Activated T-cell treated with anti-CD3 and anti-CD28 coated beads for 1 hour (primary cell): ENCODE results near the gene MRPS27.

Source experiments
- DNase-seq: peaks from one replicate; pipeline ENCODE4 v3.0.0-alpha.2; 2020; ENCODE audit warnings: low read depth

The MRPS27 gene

GRCh38 chr5:72231991-72232703, 87.9 kb downstream of the MRPS27 start:
- no peak for DNase-seq

DNA sequence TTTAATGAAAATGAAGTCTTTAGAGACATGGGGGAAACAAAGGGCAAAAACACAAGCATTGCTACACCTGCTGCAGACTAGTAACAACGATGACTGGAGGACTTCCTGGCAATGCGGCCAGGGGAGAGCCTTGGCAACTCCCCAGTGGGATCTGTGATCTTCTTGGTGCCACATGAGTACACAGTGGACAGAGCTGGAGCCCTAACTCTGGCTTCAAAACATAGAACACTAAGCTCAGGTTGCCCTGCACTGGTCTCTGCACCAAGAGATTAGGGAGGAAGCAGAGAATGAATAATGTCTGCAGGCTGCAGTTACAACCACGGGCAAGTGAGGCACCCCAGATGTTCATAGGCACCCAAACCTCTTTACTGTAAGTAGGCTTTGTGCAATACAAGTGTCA, 91.1 kb downstream of the MRPS27 start:
- no peak for DNase-seq

- DNase-seq, result no peak
Measured at GRCh38 chr5:72226950-72227349, 93.1 kb downstream of the MRPS27 start.

- DNase-seq, result no peak
Measured at GRCh38 chr5:72225741-72226140, 94.3 kb downstream of the MRPS27 start.

DNA sequence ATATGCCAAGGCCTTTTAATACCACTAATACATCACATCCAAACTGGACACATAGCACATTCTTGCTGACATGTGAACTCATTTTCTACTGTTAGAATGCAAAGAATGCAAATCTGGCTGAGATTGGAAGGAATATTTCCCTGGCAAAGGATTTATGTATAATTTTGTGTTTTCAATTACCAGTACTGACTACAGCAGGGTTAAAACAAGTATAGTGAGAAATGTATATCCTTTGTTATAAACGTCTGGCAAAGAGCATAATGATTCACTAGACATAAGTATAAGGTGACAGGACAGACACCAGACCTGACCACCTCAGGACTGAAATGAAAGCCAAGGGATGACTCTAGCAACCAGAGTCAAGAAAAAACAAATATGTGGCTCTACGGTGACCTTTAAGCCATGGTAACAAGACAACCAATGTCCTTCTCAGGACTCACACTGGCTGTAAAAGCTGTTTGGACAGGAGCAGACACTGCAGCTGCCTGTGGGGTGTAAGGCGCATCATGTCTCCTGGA, 95.0 kb downstream of the MRPS27 start:
- DNase-seq, result no peak

GRCh38 chr5:72223371-72223770, 96.7 kb downstream of the MRPS27 start:
- DNase-seq, result no peak

- DNase-seq, result no peak
Measured at GRCh38 chr5:72222521-72222920, 97.5 kb downstream of the MRPS27 start.

GRCh38 chr5:72221541-72221940, 98.5 kb downstream of the MRPS27 start:
- no peak for DNase-seq

DNA sequence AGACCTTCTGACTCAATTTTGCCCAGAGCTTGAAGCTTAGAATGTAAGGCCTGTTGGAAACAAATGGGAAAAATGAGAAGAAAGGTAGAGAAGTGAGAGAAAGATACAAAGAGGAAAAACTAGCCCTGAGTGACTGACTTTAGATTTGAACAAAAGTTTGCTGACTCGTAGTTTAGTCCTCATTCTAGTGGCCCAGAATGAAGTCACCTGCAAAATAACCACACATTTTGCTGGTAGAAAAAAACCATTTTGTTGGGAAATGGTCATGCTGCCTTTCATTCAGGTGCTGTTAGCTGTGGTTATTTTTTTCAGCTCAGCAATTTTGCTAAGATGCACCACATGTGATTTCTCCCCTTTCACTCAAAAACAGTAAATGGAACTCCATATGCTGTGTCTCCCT, 98.9 kb downstream of the MRPS27 start:
- DNase-seq, result no peak

DNA sequence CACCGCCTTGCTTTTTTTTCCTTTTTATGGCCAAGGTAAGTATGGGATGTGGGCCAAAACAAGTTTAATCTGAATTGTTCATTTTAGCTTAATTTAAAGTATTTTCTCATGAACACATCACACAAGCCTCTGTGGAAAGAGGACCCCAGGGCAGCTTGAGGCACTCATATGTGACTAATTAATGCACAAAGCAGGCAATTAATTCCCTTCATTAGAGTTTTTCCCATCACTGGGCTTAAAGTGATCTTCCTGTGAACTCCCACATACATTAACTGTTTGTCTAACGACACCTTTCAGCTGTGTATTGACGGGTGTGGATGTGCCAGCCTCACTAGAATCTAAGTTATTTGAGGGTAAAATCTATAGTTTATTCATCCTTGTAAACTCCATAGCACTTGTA, 103.3 kb downstream of the MRPS27 start:
- DNase-seq, result no peak

DNA sequence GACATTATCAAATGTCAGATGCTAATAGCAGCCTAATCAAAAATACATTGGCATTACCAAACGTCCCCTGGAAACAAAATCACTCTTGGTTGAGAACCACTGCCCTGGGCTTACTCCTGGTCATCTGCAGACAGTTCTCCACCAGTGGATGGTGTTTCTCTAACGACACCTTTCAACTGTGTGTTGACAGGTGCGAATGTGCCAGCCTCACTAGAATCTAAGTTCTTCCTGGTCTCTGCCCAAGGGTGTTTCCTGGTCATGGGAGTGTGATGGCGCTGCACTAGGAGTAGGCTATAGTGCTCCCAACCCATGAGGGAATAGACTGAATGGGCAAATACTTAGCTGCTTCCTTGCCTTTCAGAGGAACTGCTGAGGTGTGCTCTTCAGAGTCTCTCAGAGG, 105.9 kb downstream of the MRPS27 start:
- DNase-seq, result no peak

DNA sequence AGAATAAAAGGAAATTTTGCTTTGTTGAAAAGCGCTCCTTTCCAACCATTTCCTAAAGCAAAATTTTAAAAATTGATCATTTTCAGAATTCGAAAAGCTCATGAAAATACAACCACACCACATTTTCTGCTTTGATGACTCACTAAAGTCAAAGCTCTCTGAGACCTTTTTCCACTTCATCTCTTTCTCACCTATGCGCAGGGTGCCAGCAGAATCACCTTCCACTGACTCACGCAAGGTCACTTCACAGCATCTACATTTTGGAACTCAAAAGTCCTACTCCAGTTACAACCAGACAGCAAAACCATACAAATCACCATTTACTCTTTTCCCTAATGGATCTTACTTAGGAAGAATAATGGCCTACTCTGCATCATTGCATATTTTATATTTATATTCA, 106.6 kb downstream of the MRPS27 start:
- DNase-seq, result no peak

DNA sequence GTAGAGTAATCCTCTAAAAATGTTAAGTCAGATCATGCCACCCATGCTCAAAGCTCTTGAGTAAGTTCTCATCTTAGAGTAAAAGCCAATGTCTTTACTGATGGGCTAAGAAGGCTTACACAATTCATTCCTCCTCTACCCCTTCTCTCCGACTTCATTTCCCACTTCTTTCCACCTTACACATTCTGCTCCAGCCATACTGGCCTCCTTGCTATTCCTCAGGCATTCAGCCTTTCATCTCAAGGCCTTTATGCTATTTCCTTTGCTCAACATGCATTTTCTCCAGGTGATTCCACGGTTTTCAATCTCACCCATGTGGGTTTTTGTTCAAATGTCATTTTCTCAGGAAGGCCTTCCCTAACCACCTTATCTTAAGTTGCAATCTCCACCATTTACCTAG, 107.9 kb downstream of the MRPS27 start:
- DNase-seq, result no peak

GRCh38 chr5:72210888-72211678, 109.0 kb downstream of the MRPS27 start:
- no peak for DNase-seq

GRCh38 chr5:72209147-72210115, 110.6 kb downstream of the MRPS27 start:
- no peak for DNase-seq

DNA sequence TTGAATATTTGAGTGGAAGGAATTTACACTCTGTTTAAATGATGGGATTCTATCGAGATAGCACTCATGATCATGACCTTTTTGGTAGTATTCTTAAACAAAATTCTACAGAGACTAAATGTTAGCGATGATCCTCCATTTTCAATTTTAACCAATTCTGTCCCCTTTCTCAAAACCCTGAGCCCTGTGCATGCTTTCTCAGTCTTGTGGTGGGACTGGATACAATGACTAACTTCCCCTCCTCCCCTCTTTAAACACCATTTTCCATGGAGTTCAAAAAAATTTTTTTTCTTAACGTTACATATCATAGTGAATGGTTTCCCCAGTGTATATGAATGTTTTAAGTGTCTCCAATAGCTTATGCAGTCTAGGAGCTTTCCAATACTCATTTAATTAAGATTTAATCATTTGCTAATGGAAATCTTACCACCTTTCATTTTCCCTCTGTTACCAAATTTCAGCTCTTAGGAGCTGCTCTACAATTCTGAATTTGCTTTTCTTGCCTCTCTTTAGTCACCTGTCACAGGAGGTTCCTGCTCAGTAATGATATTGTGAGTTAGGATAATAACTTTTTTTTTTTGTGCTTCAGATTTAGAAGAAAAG, 111.6 kb downstream of the MRPS27 start:
- DNase-seq, result no peak

DNA sequence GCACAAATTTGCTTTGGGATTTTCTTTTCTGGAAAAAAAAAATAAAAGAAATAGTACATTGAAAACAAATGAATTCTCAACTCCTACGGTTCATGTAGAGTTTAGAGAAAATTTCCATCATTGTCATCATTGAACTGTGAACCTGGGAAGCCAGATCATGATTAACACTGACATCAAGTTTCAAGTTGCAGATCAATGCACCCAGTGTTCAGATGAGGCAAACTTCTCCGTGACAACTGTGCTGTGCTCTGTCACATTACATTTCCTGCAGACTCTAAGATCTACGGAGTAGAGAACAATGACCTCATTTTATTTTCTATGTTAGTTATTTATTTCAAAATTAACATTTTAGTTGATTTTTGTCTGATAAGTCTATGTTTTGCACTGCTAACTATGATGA, 113.0 kb downstream of the MRPS27 start:
- DNase-seq, result no peak

GRCh38 chr5:72206160-72206559, 113.9 kb downstream of the MRPS27 start:
- no peak for DNase-seq

- no peak for DNase-seq
Measured at GRCh38 chr5:72205431-72206009, 114.5 kb downstream of the MRPS27 start.

- DNase-seq, result no peak
Measured at GRCh38 chr5:72204946-72205345, 115.1 kb downstream of the MRPS27 start.

DNA sequence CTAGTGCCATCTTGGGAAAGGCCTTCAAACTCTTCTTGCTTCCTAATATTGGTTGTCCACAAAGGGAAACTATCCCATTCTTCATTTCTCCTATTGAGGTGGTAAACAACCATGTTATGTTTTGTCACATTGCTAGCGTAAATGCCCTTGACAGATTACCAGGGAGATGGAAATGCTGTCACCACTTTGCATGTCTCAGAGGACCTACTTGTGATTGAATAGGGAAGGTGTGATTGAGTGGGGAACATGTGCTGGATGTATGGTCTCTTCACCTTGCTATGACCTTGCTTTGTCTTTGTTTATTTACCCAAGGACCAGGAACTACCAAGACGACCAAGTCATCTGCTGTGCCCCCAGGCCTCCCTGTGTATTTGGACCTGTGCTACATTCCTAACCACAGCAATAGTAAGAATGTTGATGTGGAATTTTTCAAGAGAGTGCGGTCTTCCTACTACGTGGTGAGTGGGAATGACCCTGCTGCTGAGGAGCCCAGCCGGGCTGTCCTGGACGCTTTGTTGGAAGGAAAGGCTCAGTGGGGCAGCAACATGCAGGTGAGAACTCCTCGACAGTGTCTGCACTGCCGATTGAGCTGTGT, 116.7 kb downstream of the MRPS27 start:
- DNase-seq, result no peak
